NCI-H460 (cell line): ENCODE data around the gene SLC19A1. TPM values are rescaled to one million over a fixed set of nuclear protein-coding genes. Genes with fewer than 3 reads are reported as not detected.

Source experiments
- DNase-seq: peaks from one replicate; pipeline ENCODE4 v3.0.0-alpha.2; 2016; ENCODE audit warnings: low read depth; ENCODE audit errors: extremely low read depth
- total RNA-seq: library from RNA; depleted of rRNA; stranded (reverse); fragments of >200 nt; shearing (Covaris generic); gene quantifications from 2 replicates; pipeline ENCODE4 v1.2.3, GENCODE V29; 2014

The SLC19A1 gene
- total RNA-seq, 1 experiment from 2014 or later: 11.5 TPM

GRCh38 chr21:45460611-45461368, 81.5 kb downstream of the SLC19A1 start:
- no peak for DNase-seq

- no peak for DNase-seq
Measured at GRCh38 chr21:45460011-45460565, 82.2 kb downstream of the SLC19A1 start.

GRCh38 chr21:45459171-45460010, 82.8 kb downstream of the SLC19A1 start:
- no peak for DNase-seq

GRCh38 chr21:45458281-45459170, 83.7 kb downstream of the SLC19A1 start:
- no peak for DNase-seq

GRCh38 chr21:45457832-45458172, 84.4 kb downstream of the SLC19A1 start:
- DNase-seq: no peak

- no peak for DNase-seq
Measured at GRCh38 chr21:45457161-45457831, 84.9 kb downstream of the SLC19A1 start.

- DNase-seq: no peak
Measured at GRCh38 chr21:45456584-45457160, 85.6 kb downstream of the SLC19A1 start.

- no peak for DNase-seq
Measured at GRCh38 chr21:45455674-45456583, 86.3 kb downstream of the SLC19A1 start.

- no peak for DNase-seq
Measured at GRCh38 chr21:45454926-45455673, 87.1 kb downstream of the SLC19A1 start.

- no peak for DNase-seq
Measured at GRCh38 chr21:45454060-45454925, 87.9 kb downstream of the SLC19A1 start.

GRCh38 chr21:45453308-45453950, 88.8 kb downstream of the SLC19A1 start:
- DNase-seq: no peak

GRCh38 chr21:45452696-45453307, 89.4 kb downstream of the SLC19A1 start:
- no peak for DNase-seq

GRCh38 chr21:45451771-45452182, 90.5 kb downstream of the SLC19A1 start:
- DNase-seq: no peak

GRCh38 chr21:45451091-45451740, 91.0 kb downstream of the SLC19A1 start:
- no peak for DNase-seq

GRCh38 chr21:45450423-45451090, 91.7 kb downstream of the SLC19A1 start:
- DNase-seq: no peak
